NCI-H1930 (cell line): ENCODE data around the gene KASH5.
"Not testable (repeated sequence)": the region's sequence is repeated elsewhere in the genome, so short reads cannot be mapped to it uniquely, and the experiment has no call there.

Experiments
- DNase-seq, 2 experiments: peaks; one replicate each; lab custom pipeline; 2025; lab: John Stamatoyannopoulos, UW

Gene KASH5

DNA sequence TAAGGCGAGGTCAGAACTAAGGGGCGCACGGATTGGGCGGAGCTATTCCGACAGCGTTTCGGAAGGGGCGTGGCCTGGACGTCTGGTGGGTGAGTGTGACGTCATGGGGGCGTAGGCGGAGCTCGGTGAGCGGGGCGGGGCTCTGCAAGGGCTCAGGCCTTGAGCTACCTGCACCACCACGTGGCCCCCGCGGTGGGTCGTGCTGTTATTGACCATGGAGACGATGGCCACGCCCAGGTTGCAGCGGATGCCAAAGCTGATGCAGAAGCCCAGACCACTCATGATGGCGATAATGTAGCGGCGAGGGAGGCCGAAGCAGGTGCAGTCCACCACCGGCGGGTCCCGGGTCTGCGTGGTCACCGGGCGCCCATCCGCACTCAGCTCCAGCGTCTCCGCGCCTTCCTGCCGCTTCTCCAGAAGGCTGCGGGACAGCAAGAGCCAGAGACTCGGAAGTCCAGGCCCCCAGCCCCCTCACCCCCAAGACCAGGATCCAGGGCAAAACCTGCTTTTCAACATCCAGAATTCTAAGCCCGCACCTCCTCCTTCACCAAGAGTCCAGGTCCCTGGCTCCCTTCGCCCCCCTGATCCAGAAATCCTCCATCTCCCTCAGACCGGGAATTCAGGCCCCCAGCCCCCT, 48.5 kb downstream of the KASH5 start:
- DNase-seq = peak in 1 of 2 experiments; percentile 52

DNA sequence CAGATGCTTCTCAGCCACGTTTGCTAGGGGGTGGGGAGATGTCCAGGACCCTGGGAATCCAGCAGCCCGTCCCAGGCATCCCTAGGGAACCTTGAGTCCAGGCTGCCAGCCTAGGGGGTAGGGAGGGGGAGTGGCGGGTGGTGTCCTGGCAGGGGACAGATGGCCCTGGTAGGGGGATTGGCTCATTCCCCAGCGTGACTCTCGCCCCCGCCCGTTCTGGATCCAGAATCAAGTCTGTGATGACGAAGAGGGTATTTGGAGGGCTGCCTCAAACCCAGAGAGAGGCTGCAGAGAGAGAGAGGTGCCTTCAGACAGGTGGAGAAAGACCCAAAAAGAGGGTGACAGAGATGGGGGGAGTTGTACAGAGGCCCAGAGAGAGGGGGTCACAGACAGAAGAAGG, 49.2 kb downstream of the KASH5 start:
- DNase-seq = no peak

DNA sequence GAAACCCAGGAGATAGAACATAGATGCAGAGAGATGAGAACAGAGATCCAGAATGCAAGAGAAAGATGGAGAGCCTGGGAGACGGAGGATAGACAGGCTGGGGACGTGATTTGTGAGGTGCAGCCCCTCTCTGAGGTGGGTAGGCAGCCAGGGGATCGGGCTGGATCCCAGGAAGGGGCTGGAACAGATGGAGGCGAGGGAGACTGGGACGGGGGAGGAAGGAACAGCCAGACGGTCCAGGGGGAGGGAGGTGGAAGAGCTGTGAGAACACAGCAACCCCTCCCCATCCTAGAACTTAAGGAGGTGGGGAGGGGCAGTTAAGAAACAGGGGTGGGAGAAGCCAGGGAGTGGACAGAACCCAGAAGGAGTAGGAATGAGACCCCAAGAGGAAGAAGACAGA, 50.2 kb downstream of the KASH5 start:
- DNase-seq = no peak

DNA sequence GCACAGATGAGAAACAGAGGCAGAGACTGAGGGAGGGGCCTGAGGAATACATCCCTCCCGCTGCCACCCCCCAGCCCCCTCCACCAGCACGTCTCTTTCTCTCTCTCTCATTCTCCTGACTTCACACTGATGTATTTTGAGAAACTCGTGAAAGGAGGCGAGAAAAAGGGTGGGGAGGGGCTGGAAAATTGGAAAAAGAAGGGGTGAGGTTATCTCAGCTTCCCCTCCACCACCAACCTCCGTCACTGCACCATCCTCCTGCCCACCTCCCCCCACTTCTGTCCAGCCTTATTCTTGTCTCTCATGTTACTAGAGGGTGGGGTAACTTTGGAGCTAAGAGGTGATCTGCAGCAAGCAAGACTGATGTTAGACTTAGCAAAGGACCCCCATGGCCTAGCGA, 51.8 kb downstream of the KASH5 start:
- DNase-seq = no peak

DNA sequence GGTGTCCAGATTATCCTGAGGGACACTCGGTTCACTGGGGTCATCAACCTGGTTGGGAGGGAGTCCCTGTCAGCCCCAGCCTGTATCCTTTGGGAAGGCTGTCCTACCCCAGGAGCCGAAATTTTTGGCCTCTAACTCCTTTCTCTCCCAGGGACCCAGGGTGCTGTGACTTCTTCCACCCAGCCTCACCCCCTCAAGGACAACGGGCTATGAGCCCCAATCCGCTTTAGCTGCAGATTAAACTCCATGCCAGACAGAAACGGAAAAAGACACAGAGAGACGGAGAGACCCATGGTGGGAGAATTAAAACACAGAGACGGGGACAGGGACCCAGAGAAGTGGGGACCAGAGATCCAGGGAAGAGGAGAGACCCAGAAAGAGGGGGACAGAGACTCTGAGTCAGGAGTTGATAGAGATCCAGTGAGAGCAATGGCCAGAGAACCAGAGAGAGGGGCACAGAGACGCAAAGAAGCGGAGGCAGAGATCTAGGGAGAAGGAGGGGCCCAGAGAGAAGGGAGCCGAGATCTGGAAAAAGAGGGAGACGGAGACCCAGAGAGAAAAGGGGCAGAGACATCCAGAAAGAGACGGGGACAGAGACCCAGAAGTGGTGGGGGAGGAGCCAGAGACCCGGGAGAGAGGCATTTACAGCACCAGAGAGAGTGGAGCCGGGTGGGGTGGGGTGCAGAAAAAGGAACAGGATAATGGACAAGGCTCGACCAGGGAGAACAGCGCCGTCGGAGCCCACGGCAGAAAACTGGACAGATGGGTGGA, 52.6 kb downstream of the KASH5 start:
- no peak for DNase-seq

DNA sequence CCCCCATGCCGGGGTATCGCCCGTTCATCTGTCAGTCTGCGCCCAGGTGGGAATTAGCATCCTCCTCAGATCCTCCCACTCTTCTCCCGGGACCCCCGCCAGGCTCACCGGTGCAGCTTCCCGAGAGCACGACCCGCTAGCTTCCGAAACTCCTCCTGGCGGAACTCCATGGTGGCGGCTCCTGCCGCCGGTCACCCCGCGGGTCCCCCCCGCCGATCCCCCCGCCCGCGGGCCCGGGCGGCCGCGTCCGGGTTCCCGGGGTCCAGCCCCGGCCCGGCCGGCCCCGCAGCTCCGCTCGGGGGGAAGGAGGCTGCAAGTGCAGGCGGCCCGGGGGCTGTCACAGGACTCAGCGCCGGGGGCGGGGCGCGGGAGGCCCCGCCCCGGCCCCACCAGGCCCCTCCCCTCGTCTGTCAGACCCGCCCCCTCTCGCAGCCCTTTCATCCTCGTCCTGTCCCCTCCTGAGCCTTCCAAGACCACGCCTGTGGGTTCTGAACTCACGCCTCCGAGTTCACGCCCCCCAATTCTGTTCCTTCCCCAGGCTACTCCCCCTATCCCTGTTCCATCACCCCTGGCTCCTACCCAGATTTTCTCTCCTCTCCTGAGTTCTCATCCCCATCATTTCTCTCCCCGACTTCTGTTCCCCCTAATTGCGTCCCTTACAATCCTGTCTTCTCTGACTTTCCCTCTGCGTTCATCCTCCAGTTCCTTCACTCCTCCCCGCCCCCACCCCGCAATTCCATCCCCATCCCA, 53.3 kb downstream of the KASH5 start, which contains the start of gene SLC17A7:
Gene SLC17A7, minus strand, starts transcription at position 318 of the 750 bp plus-strand sequence. Its CDS starts 148 bp downstream, at position 170.
- DNase-seq = peak in 1 of 2 experiments; percentile 51

DNA sequence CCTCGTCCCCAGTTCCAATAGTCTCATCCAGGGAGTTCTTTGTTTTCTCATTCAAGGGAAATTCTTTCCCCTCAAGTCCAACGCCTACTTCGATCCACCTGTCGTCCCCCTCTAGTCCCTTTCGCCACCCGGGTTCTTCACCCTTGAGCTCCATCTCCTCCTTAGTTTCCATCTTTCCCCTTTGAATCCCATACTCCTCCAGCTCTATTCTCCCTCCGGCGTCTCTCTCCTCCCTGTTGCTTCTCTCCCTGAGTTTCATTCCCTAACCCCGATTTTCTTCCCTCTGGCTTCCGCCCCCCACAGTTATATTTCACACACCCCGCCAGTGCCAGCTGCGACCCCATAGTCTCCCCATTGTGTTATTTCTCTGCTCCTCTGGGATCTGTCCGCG, 53.9 kb downstream of the KASH5 start:
- no peak for DNase-seq

DNA sequence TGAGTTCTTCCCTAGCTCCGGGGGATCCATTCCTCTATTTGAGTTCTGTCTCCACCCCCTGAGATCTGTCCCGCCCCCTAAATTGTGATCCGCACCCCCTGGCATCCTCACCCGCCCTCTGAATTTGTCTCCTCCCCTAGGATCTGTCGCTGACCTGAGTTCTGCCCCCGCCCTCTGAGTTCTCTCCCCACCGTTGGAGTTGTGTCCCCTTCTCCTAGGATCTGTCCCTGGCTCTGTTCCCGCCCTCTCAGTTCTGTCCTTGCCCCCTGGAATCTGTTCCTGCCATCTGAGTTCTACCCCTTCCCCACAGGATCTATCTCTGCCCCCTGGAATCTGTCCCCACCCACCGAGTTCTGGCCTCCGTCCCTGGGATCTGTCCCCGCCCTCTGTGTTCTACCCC, 54.3 kb downstream of the KASH5 start:
- no peak for DNase-seq

DNA sequence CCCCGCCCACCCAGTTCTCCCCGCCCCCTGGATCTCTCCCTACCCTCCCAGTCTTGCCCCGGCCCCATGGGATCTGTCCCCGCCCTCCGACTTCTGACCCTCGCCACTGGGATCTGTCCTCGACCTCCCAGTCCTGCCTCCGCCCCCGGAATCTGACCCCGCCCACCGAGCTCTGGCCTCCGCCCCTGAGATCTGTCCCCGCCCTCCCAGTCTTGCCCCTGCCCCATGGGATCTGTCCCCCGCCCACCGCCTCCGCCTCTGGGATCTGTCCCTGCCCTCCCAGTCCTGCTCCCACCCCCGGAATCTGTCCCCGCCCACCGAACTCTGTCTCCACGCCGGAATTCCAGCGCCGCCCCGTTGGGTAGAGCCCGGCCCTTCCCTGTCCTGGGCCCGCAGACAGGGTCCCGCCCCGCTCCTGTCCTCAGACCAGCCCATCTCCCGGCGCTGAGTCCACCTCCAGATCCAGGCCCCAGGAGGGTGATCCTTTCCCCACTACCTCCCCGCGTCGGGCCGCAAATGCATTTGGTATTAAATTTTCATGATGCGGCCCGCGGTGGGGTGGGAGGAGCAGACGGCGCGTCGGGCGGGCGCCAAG, 54.8 kb downstream of the KASH5 start:
- peak; percentile 78 to 86 for DNase-seq

DNA sequence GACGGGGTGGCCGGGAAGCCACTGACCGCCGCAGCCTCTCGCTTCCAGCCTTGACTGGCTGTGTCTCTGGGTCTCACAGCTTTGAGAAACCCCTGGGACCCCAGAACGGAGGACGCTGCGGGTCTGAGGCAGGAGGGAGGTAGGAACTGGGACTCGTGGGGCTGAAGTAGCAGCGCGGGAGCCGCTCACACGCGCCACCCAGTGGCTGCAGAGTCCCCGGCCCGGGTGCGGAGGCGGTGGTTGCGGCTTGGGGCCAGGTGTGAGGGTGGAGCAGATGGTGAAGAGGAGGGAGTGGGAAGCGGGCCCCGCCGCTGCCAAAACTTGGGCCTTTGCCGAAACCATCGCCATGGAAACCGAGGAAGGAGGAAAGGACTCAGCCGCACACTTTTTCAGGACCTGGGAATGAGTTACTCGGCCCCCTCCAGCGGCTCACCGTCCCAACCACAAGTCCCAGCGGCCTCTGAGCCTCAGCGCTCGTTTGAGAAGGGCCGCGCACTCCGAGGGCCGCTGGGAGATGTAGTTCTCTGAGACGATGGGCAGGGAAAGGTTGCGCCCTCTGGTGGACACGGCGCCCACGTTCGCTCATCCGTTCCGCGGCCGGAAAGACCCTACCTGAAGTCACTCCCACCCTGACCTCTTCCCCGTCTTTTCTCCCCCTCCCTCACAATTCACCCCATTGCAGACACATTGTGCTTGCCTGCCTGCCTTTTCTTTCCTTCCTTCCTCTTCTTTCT, 55.5 kb downstream of the KASH5 start:
- DNase-seq = peak; percentile 96 to 97

DNA sequence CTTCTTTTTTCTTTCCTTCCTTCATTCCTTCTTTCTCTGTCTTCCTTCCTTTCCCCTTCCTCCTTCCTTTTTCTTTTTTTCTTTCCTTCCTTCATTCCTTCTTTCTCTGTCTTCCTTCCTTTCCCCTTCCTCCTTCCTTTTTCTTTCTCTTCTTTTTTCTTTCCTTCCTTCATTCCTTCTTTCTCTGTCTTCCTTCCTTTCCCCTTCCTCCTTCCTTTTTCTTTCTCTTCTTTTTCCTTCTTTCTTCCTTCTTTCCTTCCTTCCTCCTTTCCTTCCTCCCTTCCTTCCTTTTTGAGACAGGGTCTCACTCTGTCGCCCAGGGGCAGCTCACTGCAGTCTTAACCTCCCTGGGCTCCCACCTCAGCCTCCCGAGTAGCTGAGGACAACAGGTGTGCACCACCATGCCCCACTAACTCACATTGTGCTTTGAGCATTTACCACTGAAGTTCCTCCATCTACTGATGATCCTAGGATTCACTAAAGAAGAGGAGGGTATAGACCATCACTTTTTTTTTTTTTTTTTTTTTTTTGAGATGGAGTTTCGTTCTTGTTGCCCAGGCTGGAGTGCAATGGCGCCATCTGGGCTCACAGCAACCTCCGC, 56.2 kb downstream of the KASH5 start:
- DNase-seq = not testable (repeated sequence)

DNA sequence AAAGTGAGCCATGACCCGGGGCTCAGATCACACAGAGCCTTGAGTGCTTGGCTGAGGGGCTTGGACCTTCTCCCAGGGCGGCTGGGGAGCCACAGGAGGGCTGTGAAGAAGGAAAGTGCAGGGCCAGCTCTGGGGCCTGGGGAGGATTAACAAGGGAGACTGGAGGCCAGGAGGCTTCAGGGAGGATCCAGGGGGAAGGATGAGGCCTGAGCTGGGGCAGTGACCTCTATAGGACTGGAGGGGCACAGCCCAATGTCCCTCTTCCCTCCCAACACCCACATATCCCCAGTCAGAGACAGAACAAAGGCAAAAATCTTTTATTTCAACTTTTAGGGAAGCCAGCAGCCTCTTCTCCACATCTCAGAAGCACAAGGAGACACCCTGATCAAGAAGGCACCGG, 57.9 kb downstream of the KASH5 start:
- no peak for DNase-seq

DNA sequence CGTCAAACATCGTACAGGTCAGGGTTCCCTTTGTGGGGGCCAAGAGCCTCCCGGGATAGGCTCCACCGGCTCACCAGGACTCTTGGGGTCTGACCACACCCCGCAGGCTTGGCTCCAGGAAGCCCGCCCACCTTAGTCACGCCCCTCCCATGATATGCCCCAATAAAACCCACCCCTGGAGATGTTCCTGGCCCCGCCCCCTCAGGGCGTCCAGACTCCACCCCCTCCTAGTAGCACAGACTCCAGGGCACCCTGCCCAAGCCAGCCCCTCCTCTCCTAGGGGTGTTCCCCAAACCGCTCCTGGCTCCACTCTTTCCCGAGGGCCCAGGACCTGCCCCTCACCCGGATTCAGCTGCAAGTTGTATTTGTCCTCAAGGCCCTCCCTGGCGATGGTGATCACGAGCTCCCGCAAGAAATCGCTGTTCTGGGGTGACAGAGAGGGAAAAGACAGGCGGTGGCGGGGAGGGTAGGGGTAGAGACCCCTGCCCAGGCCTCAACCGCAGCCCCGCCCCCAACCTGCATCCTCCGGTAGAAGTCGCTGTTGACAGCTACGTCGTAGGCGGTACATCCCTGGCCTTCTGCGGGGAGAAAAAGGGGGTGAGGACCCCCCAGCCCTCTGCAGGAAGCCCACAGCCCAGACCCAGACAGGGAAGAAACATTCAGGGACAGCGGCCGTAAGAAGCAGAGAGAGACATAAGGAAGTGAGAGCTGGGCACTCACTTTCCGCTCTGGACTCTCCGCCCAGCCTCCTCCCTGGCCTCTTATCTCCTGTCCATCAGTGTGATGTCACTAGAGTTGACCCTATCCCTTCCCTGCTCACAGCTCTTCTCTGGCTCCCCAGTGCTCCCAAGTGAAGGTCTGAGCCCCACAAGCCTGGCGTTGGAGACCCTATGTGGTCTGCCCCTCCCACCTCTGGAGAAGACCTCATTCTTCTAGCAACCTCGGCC, 59.7 kb downstream of the KASH5 start:
- no peak for DNase-seq

DNA sequence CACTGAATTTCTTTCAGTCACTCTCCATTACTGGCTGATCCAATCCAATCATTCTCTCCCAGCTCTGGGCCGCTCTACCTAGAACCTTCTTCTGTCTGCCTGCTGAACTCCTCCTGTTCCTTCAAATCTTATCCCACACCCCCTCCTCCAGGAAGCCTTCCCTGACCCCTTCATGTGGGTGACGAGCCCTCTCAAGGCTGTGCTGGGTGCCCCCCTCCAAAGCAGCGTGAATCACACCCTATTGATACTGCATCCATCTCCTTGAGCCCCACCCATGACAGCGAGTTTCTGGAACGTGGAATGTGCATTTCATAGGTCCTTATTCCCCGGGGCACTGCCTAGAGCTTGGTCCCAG, 60.4 kb downstream of the KASH5 start:
- no peak for DNase-seq

DNA sequence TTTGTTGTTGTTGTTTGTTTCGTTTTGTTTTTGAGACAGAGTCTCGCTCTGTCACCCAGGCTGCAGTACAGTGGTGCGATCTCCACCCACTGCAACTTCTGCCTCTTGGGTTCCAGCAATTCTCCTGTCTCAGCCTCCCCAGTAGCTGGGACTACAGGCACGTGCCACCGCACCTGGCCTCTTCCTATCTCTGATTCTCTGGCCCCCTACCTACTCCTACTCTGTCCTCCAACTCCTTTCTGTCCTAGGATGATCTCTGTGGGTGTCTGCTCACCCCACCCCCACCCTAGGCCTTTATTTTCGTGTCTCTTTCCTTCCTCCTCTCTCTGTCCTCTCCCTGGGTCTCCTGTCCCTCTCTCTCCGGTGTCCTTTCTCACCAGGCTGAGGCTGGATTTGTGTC, 62.4 kb downstream of the KASH5 start:
- no peak for DNase-seq

DNA sequence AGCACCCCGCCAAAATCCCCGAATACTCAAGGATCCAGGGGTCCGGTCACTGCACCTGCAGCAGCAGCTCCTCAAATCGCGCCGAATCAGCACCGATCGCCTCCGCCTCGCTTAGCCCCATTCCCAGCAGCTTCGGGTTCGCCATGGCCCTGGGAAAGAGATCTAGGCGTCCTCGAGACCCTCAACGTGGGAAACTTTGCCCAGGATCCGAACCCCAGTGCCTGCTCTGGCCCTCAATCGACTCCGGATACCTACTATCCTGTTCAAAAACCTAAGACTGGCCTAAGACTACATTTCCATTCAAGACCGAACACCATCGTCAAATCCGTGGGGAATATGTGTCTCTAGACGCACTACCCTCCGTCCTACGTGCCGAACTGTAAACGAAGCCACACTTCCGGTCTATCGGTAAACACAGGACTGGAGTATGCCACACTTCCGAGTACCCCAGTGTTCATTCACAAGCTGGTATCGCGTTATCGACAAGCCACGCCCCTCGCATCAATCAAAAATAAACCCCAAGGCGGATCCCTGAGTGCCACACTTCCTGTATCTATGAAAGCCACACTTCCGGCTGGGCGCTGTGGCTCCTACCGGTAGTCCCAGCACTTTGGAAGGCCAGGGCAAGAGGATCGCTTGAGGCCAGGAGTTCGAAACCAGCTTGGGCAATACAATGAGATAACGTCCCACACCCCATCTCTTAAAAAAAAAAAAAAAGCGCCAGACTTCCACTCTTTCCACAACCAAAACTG, 63.6 kb downstream of the KASH5 start, which contains the start of gene PIH1D1:
Gene PIH1D1, minus strand, starts transcription at position 385 of the 752 bp plus-strand sequence. Its CDS starts 240 bp downstream, at position 145.
- DNase-seq = peak; percentile 100

DNA sequence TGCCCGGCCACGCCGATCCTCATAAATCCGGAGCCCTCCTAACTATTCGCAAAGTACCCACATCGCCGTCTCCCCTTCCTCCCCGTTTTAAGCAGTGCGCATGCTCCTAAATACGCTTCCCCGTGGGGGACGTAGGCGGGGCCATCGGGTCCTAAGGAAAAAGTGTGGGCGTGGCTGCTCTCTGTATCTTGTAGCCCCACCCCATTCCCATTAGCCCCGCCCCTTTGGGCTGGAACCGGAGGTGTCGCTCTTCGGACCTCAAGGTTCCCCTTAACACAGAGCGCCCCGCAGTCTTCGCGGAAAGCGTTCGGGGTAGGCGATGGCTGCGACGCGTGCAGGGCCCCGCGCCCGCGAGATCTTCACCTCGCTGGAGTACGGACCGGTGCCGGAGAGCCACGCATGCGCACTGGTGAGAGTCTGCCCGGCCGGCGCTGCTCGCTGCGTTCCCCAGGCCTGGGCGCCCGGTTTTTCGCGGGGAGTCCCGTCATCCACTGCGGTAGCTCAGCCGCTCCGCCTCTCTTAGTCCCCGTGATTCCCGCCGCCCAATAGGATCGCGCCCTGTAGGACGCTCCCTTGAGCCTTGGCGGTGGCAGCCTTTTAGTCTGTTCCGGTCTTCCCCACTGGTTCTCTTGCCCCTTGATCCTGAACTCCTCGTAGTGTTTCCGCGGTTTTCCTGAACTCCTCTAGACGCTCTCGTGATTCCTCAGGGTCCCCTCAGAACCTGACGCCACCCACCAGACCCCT, 65.1 kb downstream of the KASH5 start, which contains the start of gene ALDH16A1:
Gene ALDH16A1, plus strand, starts transcription at position 213 of the 744 bp plus-strand sequence. Its CDS starts 107 bp downstream, at position 320.
- DNase-seq = peak; percentile 99 to 100

DNA sequence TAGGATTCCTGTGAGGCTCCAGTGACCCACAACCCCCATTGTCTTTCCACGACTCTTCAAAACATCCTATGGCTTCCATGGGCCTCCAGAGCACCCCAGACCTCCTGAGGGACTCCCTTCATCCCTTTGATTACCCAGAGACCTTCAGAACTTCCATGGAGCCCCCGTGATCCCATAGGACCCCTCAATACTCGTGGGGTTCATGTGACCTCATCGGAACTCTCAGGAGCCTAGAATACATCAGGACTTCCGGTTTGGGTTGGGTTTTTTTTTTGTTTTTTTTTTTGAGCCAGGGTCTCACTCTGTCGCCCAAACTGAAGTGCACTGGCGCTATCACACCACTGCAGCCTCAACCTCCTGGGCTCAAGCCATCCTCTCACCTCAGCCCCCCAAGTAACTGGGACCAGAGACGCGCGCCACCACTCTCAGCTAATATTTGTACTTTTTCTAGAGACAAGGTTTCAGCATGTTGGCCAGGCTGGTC, 65.8 kb downstream of the KASH5 start:
- DNase-seq = no peak
